ENCODE data around the gene MPZL1. TPM values are rescaled to one million over a fixed set of nuclear protein-coding genes. Genes with fewer than 3 reads are reported as not detected.

MPZL1 gene
- total RNA-seq, 2 donors from 2014 or later: 112 to 144 TPM

GRCh38 chr1:167687919-167688519 lies 33.8 kb upstream of the MPZL1 start:
- DNase-seq: peak; percentile 86

DNA sequence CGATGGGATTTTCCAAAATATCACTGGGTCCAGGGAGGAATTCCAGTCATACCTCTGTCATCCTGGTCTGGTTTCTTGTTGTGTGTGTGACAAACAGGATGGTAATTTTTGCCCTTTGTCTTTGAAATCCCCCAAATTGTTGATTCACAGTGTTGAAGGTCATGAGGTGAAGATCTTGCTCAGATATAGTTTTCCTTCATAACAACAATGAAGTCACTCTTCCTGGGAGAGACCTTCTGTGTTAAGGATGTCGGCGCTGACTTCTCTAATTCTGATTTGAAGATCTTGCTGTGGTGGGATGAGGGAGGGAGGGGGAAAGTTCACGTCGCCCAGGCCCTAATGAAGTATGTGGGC lies 32.2 kb upstream of the MPZL1 start:
- H3K4me3 ChIP-seq: no peak overlapping the region
- DNase-seq: no peak
- intact Hi-C loops (cut with DNase I): no loop called here
- H3K9ac ChIP-seq (ENCODE audit: low read depth in 2 of 2, low read length in 2 of 2): no peak overlapping the region
- no peaks in the 10 kb centered on the region for H3K9me3 ChIP-seq
- H3K4me1 ChIP-seq: no peaks in the 10 kb centered on the region
- H3K27ac ChIP-seq: no peak overlapping the region
- TF ChIP-seq, protein P1, sequence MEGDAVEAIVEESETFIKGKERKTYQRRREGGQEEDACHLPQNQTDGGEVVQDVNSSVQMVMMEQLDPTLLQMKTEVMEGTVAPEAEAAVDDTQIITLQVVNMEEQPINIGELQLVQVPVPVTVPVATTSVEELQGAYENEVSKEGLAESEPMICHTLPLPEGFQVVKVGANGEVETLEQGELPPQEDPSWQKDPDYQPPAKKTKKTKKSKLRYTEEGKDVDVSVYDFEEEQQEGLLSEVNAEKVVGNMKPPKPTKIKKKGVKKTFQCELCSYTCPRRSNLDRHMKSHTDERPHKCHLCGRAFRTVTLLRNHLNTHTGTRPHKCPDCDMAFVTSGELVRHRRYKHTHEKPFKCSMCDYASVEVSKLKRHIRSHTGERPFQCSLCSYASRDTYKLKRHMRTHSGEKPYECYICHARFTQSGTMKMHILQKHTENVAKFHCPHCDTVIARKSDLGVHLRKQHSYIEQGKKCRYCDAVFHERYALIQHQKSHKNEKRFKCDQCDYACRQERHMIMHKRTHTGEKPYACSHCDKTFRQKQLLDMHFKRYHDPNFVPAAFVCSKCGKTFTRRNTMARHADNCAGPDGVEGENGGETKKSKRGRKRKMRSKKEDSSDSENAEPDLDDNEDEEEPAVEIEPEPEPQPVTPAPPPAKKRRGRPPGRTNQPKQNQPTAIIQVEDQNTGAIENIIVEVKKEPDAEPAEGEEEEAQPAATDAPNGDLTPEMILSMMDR (IDR thresholded peaks at IDR 0.05): no peak
- no peaks in the 10 kb centered on the region for H3K36me3 ChIP-seq
- H3K27me3 ChIP-seq: no peaks in the 10 kb centered on the region

More at GRCh38 chr1:167687919-167688519, 33.8 kb upstream of the MPZL1 start:
- no peaks in the 10 kb centered on the region for H3K27me3 ChIP-seq
- intact Hi-C loops (cut with DNase I): no loop called here
- no peak overlapping the region for H3K9ac ChIP-seq (ENCODE audit: low read depth in 2 of 2, low read length in 2 of 2)
- TF ChIP-seq, protein P1 (IDR thresholded peaks at IDR 0.05): peak; percentile 95
- no peak overlapping the region for H3K4me3 ChIP-seq
- H3K9me3 ChIP-seq: no peaks in the 10 kb centered on the region
- H3K36me3 ChIP-seq: no peaks in the 10 kb centered on the region
- no peak overlapping the region for H3K27ac ChIP-seq
- H3K4me1 ChIP-seq: no peaks in the 10 kb centered on the region

DNA sequence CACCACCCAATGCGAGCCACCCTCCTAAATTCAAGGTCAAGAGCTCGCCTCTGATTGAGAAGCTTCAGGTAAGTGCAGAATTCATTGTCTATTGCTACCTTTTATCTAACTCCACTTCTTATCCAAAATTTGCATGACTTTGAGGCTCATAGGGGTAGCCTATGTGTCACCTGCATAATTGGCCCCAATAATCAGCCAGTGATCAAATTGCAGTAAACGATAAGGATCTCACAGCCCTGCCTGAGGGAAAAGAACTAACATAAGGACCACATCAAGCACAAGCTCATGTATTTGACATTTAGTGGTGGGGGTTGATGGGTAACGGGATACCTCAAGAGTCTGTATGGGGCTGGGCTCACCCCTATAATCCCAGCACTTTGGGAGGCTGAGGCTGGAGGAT lies 31.7 kb upstream of the MPZL1 start:
- DNase-seq: no peak
- H3K4me1 ChIP-seq: no peaks in the 10 kb centered on the region
- H3K9me3 ChIP-seq: no peaks in the 10 kb centered on the region
- no peaks in the 10 kb centered on the region for H3K27me3 ChIP-seq
- TF ChIP-seq, protein P1 (IDR thresholded peaks at IDR 0.05): no peak
- no peak overlapping the region for H3K27ac ChIP-seq
- H3K9ac ChIP-seq (ENCODE audit: low read depth in 2 of 2, low read length in 2 of 2): no peak overlapping the region
- intact Hi-C loops (cut with DNase I): loop anchor here (5.0 kb wide), 1 partner anchor 128 kb away; no protein-coding TSS in a partner anchor
- H3K4me3 ChIP-seq: no peak overlapping the region
- no peaks in the 10 kb centered on the region for H3K36me3 ChIP-seq

- intact Hi-C loops (cut with DNase I): loop anchor here (5.0 kb wide), 1 partner anchor 131 kb away; no protein-coding TSS in a partner anchor
- Histone ChIP-seq H3K9ac (ENCODE audit: low read depth in 2 of 2, low read length in 2 of 2) (no peak overlapping the region), H3K27ac (no peak overlapping the region), H3K4me3 (no peak overlapping the region), H3K36me3 (no peaks in the 10 kb centered on the region), H3K4me1 (no peaks in the 10 kb centered on the region), H3K9me3 (no peaks in the 10 kb centered on the region), H3K27me3 (no peaks in the 10 kb centered on the region)
- TF ChIP-seq, protein P1 (IDR thresholded peaks at IDR 0.05): no peak
- DNase-seq: no peak
Measured at GRCh38 chr1:167693425-167694045, 28.2 kb upstream of the MPZL1 start.

DNA sequence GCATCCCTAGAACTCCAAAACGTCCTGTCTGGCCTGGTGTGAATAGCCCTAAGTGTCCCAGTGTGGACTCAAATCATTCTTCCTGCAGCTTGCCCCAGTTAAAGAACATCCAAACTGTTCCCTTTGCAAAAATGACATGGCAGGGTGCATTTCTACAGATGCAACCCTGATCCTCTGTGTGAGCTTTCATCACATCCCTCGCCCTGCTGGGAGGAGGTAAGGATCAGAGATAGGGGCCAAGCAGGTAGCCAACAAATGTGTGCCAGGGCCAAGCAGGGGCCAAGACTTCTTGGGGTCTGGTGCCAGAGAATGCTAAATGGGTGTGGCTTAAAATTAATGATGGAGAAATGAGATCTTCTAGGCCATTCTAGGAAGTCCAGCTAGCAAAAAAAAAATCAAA lies 27.1 kb upstream of the MPZL1 start:
- no peaks in the 10 kb centered on the region for H3K36me3 ChIP-seq
- no peaks in the 10 kb centered on the region for H3K4me1 ChIP-seq

More for the DNA sequence above, 27.1 kb upstream of the MPZL1 start:
- Histone ChIP-seq H3K9ac (ENCODE audit: low read depth in 2 of 2, low read length in 2 of 2) (no peak overlapping the region), H3K27me3 (no peaks in the 10 kb centered on the region), H3K9me3 (no peaks in the 10 kb centered on the region), H3K27ac (no peak overlapping the region), H3K4me3 (no peak overlapping the region)
- intact Hi-C loops (cut with DNase I): loop anchor here (5.0 kb wide), 1 partner anchor 132 kb away; no protein-coding TSS in a partner anchor
- no peak for DNase-seq
- TF ChIP-seq, protein P1 (IDR thresholded peaks at IDR 0.05): no peak
